Stimulated activated CD4-positive, alpha-beta T cell treated with anti-CD3 and anti-CD28 coated beads, TNF-alpha, amount 100 ng/mL, for 4 hours (primary cell): ENCODE data around the gene ANO9.
"Not testable (repeated sequence)": the region's sequence is repeated elsewhere in the genome, so short reads cannot be mapped to it uniquely, and the experiment has no call there.

Experiments
- DNase-seq, 3 experiments: peaks; one replicate each; pipeline ENCODE4 v3.0.0-alpha.2; 2020; ENCODE audit warnings: low read depth in 3 of 3

Gene ANO9

GRCh38 chr11:403761-404431 lies 37.9 kb downstream of the ANO9 start:
- DNase-seq, result no peak

GRCh38 chr11:403021-403760 lies 38.6 kb downstream of the ANO9 start:
- DNase-seq, result no peak

- DNase-seq, result not testable (repeated sequence)
Measured at GRCh38 chr11:401196-401595, 40.6 kb downstream of the ANO9 start.

GRCh38 chr11:400241-400689 lies 41.5 kb downstream of the ANO9 start:
- DNase-seq, result no peak

GRCh38 chr11:399731-400211 lies 42.0 kb downstream of the ANO9 start:
- no peak for DNase-seq

- no peak for DNase-seq
Measured at GRCh38 chr11:398826-399225, 43.0 kb downstream of the ANO9 start.

- DNase-seq, result no peak
Measured at GRCh38 chr11:396948-397548, 44.8 kb downstream of the ANO9 start.

GRCh38 chr11:396511-396947 lies 45.3 kb downstream of the ANO9 start:
- no peak for DNase-seq

- no peak for DNase-seq
Measured at GRCh38 chr11:395866-396265, 45.9 kb downstream of the ANO9 start.

- DNase-seq, result no peak
Measured at GRCh38 chr11:394858-395655, 46.8 kb downstream of the ANO9 start.

GRCh38 chr11:394034-394857 lies 47.6 kb downstream of the ANO9 start, which contains the start of gene PKP3:
Gene PKP3 (plus strand): TSS chr11:394209. CDS start chr11:394293, 84 bp downstream.
- DNase-seq, result no peak

- no peak for DNase-seq
Measured at GRCh38 chr11:393219-394033, 48.4 kb downstream of the ANO9 start.

GRCh38 chr11:392102-392777 lies 49.6 kb downstream of the ANO9 start:
- no peak for DNase-seq

- DNase-seq, result no peak
Measured at GRCh38 chr11:391117-392017, 50.4 kb downstream of the ANO9 start.

GRCh38 chr11:390175-390574 lies 51.6 kb downstream of the ANO9 start:
- no peak for DNase-seq

GRCh38 chr11:389369-389768 lies 52.4 kb downstream of the ANO9 start:
- DNase-seq, result not testable (repeated sequence)

- no peak for DNase-seq
Measured at GRCh38 chr11:387193-387793, 54.5 kb downstream of the ANO9 start.

GRCh38 chr11:386483-386882 lies 55.3 kb downstream of the ANO9 start:
- no peak for DNase-seq
